Ovary (tissue), 9 donors: Measurements from ENCODE around the gene SLC5A2. TPM values are rescaled to one million over a fixed set of nuclear protein-coding genes. Genes with fewer than 3 reads are reported as not detected.

ENCODE experiments used
- DNase-seq, 5 donors: peaks; one replicate each; pipeline ENCODE4 v3.0.0-alpha.2; 2019 to 2020
- H3K27ac ChIP-seq, 2 donors: fragments of 200-600 bp; one replicate each; pipeline versions ENCODE4 v1.5.1 to v1.8.0; 2019 to 2022
- H3K27me3 ChIP-seq: fragments of 200-600 bp; one replicate; pipeline ENCODE4 v1.8.0; 2022
- H3K36me3 ChIP-seq: fragments of 200-600 bp; sonication (generic); one replicate; pipeline ENCODE4 v1.5.1; 2019
- H3K4me1 ChIP-seq: one replicate; pipeline ENCODE4 v1.8.1; 2013; ENCODE audit warnings: mild to moderate bottlenecking, moderate library complexity; ENCODE audit not compliant: insufficient read depth
- H3K4me3 ChIP-seq: fragments of 200-600 bp; sonication (generic); one replicate; pipeline ENCODE4 v1.5.1; 2017
- H3K9me3 ChIP-seq, 2 donors: fragments of 200-600 bp in 1 of 2; sonication (generic) in 1 of 2; one replicate each; pipeline versions ENCODE4 v1.5.1 to v1.8.1; 2013 to 2019; ENCODE audit warnings: mild to moderate bottlenecking in 1 of 2, moderate library complexity in 1 of 2
- CTCF ChIP-seq, 3 donors: fragments of 450-650 bp in 2 of 3; fragments of 200-600 bp in 1 of 3; IDR thresholded peaks; one replicate each; pipeline versions ENCODE4 v1.5.1 to v1.8.0; 2016 to 2022; ENCODE audit warnings: antibody characterized with exemption in 3 of 3, mild to moderate bottlenecking in 1 of 3
- EP300 ChIP-seq: sonication (generic); formaldehyde crosslinking; IDR thresholded peaks from one replicate; pipeline ENCODE4 v1.6.1; 2017; ENCODE audit warnings: antibody characterized with exemption
- POLR2A ChIP-seq: fragments of 450-650 bp; IDR thresholded peaks from one replicate; pipeline ENCODE4 v1.6.1; 2017; ENCODE audit warnings: antibody characterized with exemption, mild to moderate bottlenecking, moderate library complexity
- WGBS, 3 donors: extraction: QIAGEN DNeasy Blood & Tissue Kit in 1 of 3; methylation state at CpG; one replicate each; pipeline versions ENCODE4 v1.1.5 to v1.1.7; 2013 to 2017; 5-methylcytosine and 5-hydroxymethylcytosine counted together
- intact Hi-C, 4 donors: fragments of 100-400 bp; cut with DNase I; formaldehyde crosslinking; loops; one replicate each; pipeline versions ENCODE4 v1.11.0 to v1.15.1; 2022 to 2023
- polyA plus RNA-seq, 2 donors: library from polyadenylated mRNA; stranded (reverse); fragments of 200-250 nt in 1 of 2; fragments of 350-450 nt in 1 of 2; fragmentation: Illumina TruSeq in 1 of 2; extraction: RNeasy Lipid Tissue Mini Kit (QIAGEN cat#74804) in 1 of 2; gene quantifications; one replicate each; pipeline ENCODE4 v1.2.3, GENCODE V29; 2013 to 2014
- total RNA-seq, 7 donors: library from RNA; depleted of rRNA in 2 of 7; stranded (reverse); fragments of >200 nt in 2 of 7; fragmentation: NEBNext Ultra II Directional in 3 of 7; extraction: Animal tissue kit (Norgen Biotek cat#: 25700) in 3 of 7; gene quantifications; one replicate each; pipeline versions ENCODE4 v1.1.0 to v1.2.4, GENCODE V29; 2016 to 2023
- donor health status: DM: no; HTN: no; CAD: no; lungs with moderate emphysema.
- donor health status: DM: no; HTN: no; CAD: no.
- donor health status: Bipolar disorder and iron deficiency.
- donor health status: DM: yes; HTN: yes; CAD: no.
- donor health status: DM: no; HTN: no; CAD: no.
- donor health status: DM: yes; HTN: yes; CAD: no.

The SLC5A2 gene
- total and polyA plus RNA-seq, 9 donors = 0.13 to 1.7 (median 0.40) TPM; not detected in 1

DNA sequence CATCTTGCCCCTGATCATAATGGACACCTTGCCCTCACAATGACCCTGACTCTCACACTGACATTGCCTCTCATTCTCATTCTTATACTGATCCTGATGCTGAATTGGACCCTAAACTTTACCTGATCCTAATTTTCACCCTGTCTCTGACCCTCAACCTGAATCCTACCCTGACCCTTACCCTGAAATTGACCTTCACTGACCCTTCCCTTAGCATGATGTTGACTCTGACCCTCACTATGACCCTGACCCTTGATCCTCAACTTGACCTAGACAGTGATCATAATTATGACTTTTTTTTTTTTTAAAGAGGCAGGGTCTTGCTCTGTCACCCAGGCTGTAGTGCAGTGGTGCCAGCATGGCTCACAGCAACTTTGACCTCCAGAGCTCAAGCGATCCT is 48.2 kb downstream of the SLC5A2 start:
- intact Hi-C loops = no loop called here
- Histone ChIP-seq H3K9me3 (no peaks in the 10 kb centered on the region), H3K4me3 (no peak overlapping the region), H3K36me3 (no peaks in the 10 kb centered on the region), H3K4me1 (peaks cover 3% of the 10 kb centered on the region), H3K27me3 (no peaks in the 10 kb centered on the region), H3K27ac (no peak overlapping the region)
- TF ChIP-seq POLR2A = no peak
- no peak for TF ChIP-seq CTCF (IDR thresholded peaks at IDR 0.05)
- no peak for TF ChIP-seq EP300
- DNase-seq = no peak
- 86 to 100% (median 90%) methylated on average over 1 of the region's 1 CpG for WGBS, 3 donors

GRCh38 chr16:31532120-31532519 is 49.2 kb downstream of the SLC5A2 start:
- no peak overlapping the region for H3K27ac ChIP-seq
- no peak overlapping the region for H3K4me3 ChIP-seq
- 52 to 74% (median 64%) methylated on average over 2 of the region's 2 CpGs for WGBS, 3 donors
- no peak for TF ChIP-seq CTCF (IDR thresholded peaks at IDR 0.05)
- no peak for TF ChIP-seq EP300
- TF ChIP-seq POLR2A = no peak
- intact Hi-C loops = no loop called here
- peaks cover 3% of the 10 kb centered on the region for H3K4me1 ChIP-seq
- no peak for DNase-seq
- H3K9me3 ChIP-seq = no peaks in the 10 kb centered on the region
- no peaks in the 10 kb centered on the region for H3K27me3 ChIP-seq
- no peaks in the 10 kb centered on the region for H3K36me3 ChIP-seq

DNA sequence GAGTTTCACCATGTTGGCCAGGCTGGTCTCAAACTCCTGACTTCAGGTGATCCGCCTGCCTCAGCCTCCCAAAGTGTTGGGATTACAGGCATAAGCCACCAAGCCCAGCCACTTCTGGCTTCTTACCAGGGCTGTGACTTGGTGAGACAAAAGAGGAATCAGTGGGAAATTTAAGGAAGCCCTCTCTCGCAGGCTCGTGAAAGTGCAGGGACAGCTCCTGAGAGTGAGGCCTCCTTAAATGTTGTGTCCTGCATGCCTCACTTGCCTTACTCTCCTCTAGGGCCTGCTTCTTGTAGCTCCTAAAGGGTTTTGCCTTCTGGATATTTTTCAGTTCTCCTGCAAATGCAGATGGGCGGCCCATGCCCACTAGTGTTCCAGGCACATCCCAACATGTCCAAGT is 50.0 kb downstream of the SLC5A2 start:
- Histone ChIP-seq H3K27me3 (no peaks in the 10 kb centered on the region), H3K4me1 (peaks cover 4% of the 10 kb centered on the region), H3K9me3 (no peaks in the 10 kb centered on the region), H3K36me3 (no peaks in the 10 kb centered on the region), H3K27ac (no peak overlapping the region), H3K4me3 (no peak overlapping the region)
- TF ChIP-seq EP300 (no peak), CTCF (IDR thresholded peaks at IDR 0.05) (no peak), POLR2A (no peak)
- WGBS, 3 donors = 86 to 88% (median 88%) methylated on average over 4 of the region's 4 CpGs
- intact Hi-C loops = no loop called here
- DNase-seq = no peak

GRCh38 chr16:31535737-31536136 is 52.8 kb downstream of the SLC5A2 start:
- Histone ChIP-seq H3K4me3 (no peak overlapping the region), H3K4me1 (peaks cover 1% of the 10 kb centered on the region), H3K27me3 (no peaks in the 10 kb centered on the region), H3K36me3 (no peaks in the 10 kb centered on the region), H3K27ac (no peak overlapping the region), H3K9me3 (peaks cover 0 to 7% of the 10 kb centered on the region in 2 donors)
- intact Hi-C loops = no loop called here
- no peak for TF ChIP-seq POLR2A
- no peak for TF ChIP-seq EP300
- TF ChIP-seq CTCF (IDR thresholded peaks at IDR 0.05) = no peak
- WGBS, 3 donors = 50 to 56% (median 56%) methylated on average over 9 of the region's 9 CpGs
- DNase-seq = no peak
